ENCODE results near the gene VPREB3.

Gene VPREB3

GRCh38 chr22:23754220-23754919 is at the start of gene VPREB3:
Gene VPREB3, minus strand, starts transcription at chr22:23754425. Its CDS starts 62 bp downstream, at chr22:23754363.
- in situ Hi-C loops (cut with HindIII; ENCODE audit: low pct_ligation_motif_present, low pct_unique_long_range_greater_than_20kb, low sequenced_read_pairs) = no loop called here

GRCh38 chr22:23803001-23803819 is 49.0 kb upstream of the VPREB3 start:
- in situ Hi-C loops (cut with HindIII; ENCODE audit: low pct_ligation_motif_present, low pct_unique_long_range_greater_than_20kb, low sequenced_read_pairs) = no loop called here
- DNase-seq = no peak

More at GRCh38 chr22:23754220-23754919, at the start of gene VPREB3:
- DNase-seq = no peak

- no peak for DNase-seq
- in situ Hi-C loops (cut with HindIII; ENCODE audit: low pct_ligation_motif_present, low pct_unique_long_range_greater_than_20kb, low sequenced_read_pairs) = no loop called here
Observed at GRCh38 chr22:23801886-23802377, 47.7 kb upstream of the VPREB3 start.

GRCh38 chr22:23801238-23801821 is 47.1 kb upstream of the VPREB3 start:
- DNase-seq = no peak
- in situ Hi-C loops (cut with HindIII; ENCODE audit: low pct_ligation_motif_present, low pct_unique_long_range_greater_than_20kb, low sequenced_read_pairs) = no loop called here

- DNase-seq = no peak
- in situ Hi-C loops (cut with HindIII; ENCODE audit: low pct_ligation_motif_present, low pct_unique_long_range_greater_than_20kb, low sequenced_read_pairs) = no loop called here
Observed at GRCh38 chr22:23800297-23801237, 46.3 kb upstream of the VPREB3 start.

GRCh38 chr22:23796461-23796860 is 42.2 kb upstream of the VPREB3 start:
- in situ Hi-C loops (cut with HindIII; ENCODE audit: low pct_ligation_motif_present, low pct_unique_long_range_greater_than_20kb, low sequenced_read_pairs) = no loop called here
- no peak for DNase-seq

GRCh38 chr22:23793326-23793725 is 39.1 kb upstream of the VPREB3 start:
- in situ Hi-C loops (cut with HindIII; ENCODE audit: low pct_ligation_motif_present, low pct_unique_long_range_greater_than_20kb, low sequenced_read_pairs) = no loop called here
- DNase-seq = no peak

- DNase-seq = no peak
- in situ Hi-C loops (cut with HindIII; ENCODE audit: low pct_ligation_motif_present, low pct_unique_long_range_greater_than_20kb, low sequenced_read_pairs) = no loop called here
Observed at GRCh38 chr22:23791738-23792645, 37.8 kb upstream of the VPREB3 start.

GRCh38 chr22:23790819-23791737 is 36.9 kb upstream of the VPREB3 start:
- in situ Hi-C loops (cut with HindIII; ENCODE audit: low pct_ligation_motif_present, low pct_unique_long_range_greater_than_20kb, low sequenced_read_pairs) = no loop called here
- no peak for DNase-seq

GRCh38 chr22:23789638-23790037 is 35.4 kb upstream of the VPREB3 start:
- in situ Hi-C loops (cut with HindIII; ENCODE audit: low pct_ligation_motif_present, low pct_unique_long_range_greater_than_20kb, low sequenced_read_pairs) = no loop called here

GRCh38 chr22:23789121-23789520 is 34.9 kb upstream of the VPREB3 start:
- in situ Hi-C loops (cut with HindIII; ENCODE audit: low pct_ligation_motif_present, low pct_unique_long_range_greater_than_20kb, low sequenced_read_pairs) = no loop called here
- no peak for DNase-seq

More at GRCh38 chr22:23789638-23790037, 35.4 kb upstream of the VPREB3 start:
- DNase-seq = no peak

GRCh38 chr22:23787910-23788309 is 33.7 kb upstream of the VPREB3 start:
- in situ Hi-C loops (cut with HindIII; ENCODE audit: low pct_ligation_motif_present, low pct_unique_long_range_greater_than_20kb, low sequenced_read_pairs) = no loop called here
- DNase-seq = no peak

- in situ Hi-C loops (cut with HindIII; ENCODE audit: low pct_ligation_motif_present, low pct_unique_long_range_greater_than_20kb, low sequenced_read_pairs) = no loop called here
Observed at GRCh38 chr22:23787600-23787896, 33.3 kb upstream of the VPREB3 start.

GRCh38 chr22:23786752-23787599 is 32.8 kb upstream of the VPREB3 start, which contains the start of gene SMARCB1:
Gene SMARCB1, plus strand, starts transcription at chr22:23786966. Its CDS starts 204 bp downstream, at chr22:23787170.
- peak; percentile 89 for DNase-seq
- in situ Hi-C loops (cut with HindIII; ENCODE audit: low pct_ligation_motif_present, low pct_unique_long_range_greater_than_20kb, low sequenced_read_pairs) = no loop called here

More at GRCh38 chr22:23787600-23787896, 33.3 kb upstream of the VPREB3 start:
- no peak for DNase-seq

- in situ Hi-C loops (cut with HindIII; ENCODE audit: low pct_ligation_motif_present, low pct_unique_long_range_greater_than_20kb, low sequenced_read_pairs) = no loop called here
Observed at GRCh38 chr22:23786261-23786710, 32.1 kb upstream of the VPREB3 start.

More at GRCh38 chr22:23786261-23786710, 32.1 kb upstream of the VPREB3 start:
- no peak for DNase-seq

All from ACHN (cell line).